ENCODE results near the gene C16orf92.
"Not testable (repeated sequence)": the region's sequence is repeated elsewhere in the genome, so short reads cannot be mapped to it uniquely, and the experiment has no call there.

The C16orf92 gene

DNA sequence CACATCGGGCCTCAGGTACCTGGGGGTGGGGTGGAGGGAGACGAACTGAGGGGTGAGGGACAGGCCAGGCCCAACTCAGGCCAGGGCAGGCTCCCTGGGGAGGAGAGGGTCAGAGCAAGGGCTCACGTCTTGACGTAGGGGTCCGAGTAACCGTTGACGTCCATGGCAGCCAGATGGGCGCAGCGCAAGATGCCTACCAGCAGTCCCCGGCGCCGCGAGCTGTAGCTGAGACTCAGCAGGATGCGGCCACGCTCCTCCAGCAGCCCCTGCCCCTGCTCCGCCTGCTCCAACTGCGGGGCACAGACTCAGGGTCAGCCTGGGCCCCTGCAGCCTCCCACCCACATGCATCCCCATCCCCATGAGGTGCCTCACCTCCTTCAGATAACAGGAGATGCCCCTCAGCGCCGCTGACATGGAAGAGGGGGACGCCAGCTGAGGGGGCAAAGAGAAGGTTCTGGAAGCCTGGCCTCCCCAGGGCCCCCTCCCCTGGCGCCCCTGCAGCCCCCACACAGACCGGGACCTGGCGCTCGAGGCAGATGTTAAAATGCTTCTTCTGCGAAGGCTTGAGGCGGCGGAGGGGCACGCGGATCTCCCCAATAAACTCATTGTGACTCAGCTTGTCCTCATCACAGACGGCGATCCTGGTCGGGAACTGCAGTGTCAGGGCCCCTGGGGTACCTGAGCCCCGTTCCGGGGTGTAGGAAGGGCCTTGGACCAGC lies 16.2 kb upstream of the C16orf92 start:
- TF ChIP-seq, protein P1, sequence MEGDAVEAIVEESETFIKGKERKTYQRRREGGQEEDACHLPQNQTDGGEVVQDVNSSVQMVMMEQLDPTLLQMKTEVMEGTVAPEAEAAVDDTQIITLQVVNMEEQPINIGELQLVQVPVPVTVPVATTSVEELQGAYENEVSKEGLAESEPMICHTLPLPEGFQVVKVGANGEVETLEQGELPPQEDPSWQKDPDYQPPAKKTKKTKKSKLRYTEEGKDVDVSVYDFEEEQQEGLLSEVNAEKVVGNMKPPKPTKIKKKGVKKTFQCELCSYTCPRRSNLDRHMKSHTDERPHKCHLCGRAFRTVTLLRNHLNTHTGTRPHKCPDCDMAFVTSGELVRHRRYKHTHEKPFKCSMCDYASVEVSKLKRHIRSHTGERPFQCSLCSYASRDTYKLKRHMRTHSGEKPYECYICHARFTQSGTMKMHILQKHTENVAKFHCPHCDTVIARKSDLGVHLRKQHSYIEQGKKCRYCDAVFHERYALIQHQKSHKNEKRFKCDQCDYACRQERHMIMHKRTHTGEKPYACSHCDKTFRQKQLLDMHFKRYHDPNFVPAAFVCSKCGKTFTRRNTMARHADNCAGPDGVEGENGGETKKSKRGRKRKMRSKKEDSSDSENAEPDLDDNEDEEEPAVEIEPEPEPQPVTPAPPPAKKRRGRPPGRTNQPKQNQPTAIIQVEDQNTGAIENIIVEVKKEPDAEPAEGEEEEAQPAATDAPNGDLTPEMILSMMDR (IDR thresholded peaks at IDR 0.05; ENCODE audit: low read depth, low read length): no peak
- no peak for DNase-seq (ENCODE audit: extremely low read depth, low read depth)

DNA sequence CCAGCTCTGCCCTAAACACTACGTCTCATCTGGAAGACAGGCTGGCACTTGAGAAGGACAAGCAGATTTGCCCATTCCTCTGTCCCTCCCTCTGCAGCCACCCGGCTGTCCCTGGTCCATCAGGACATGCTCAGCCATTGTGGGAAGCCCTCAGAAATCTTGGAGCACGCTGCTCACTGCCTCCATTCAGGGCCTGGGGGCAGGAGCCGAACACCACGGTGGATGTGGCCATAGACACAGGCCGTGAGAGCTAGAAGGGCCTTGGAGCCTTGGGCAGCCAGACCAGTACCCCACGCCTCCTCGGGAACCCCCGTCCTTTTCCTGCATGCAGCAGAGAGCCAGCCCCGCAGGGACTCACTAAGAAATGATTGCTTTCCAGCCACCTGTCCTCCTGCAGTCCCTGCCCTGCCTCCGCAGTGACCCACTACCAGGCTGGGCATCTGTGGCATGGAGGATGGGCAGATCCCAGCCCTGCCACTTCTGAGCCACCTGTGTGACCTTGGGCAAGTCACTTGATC lies 15.6 kb upstream of the C16orf92 start:
- DNase-seq (ENCODE audit: extremely low read depth, low read depth): no peak
- TF ChIP-seq, protein P1 (IDR thresholded peaks at IDR 0.05; ENCODE audit: low read depth, low read length): no peak

DNA sequence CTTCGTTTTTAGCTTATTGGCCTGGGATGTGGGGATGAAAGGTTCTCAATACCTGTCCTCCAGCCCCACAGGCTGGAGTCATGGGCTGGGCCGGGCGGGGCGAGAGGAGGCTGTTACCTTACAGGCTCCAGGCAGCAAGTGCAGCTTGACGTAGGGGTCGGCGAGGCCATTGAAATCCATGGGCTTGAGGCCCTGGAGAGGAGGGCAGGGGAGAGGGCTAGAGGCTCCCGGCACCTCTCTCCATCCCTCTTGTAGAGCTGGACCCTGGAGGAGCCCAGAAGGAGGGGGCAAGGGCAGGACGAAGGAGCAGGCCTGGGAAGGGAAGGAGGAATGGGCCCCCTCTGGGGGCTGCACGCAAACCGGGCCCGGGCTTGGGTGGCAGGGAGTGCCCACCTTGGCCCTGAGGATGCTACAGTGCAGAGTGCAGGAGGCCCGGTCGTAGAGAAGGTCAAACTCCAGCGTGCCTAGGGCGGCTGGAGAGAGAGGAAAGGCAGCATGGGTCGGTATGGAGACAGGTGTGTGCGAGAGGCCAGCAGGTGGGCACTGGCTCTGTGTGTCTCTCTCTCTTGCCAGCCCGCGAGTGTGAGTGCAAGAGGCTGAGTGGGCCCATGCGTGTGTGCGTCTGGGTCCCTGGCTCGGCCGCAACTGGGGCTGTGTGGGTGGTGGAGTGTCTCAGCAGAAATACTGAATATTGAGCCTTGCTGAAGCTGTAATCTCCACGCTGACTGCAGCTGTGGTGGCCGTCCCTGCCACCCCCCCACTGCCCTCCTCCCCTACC lies 13.7 kb upstream of the C16orf92 start:
- TF ChIP-seq, protein P1 (IDR thresholded peaks at IDR 0.05; ENCODE audit: low read depth, low read length): no peak
- no peak for DNase-seq (ENCODE audit: extremely low read depth, low read depth)

DNA sequence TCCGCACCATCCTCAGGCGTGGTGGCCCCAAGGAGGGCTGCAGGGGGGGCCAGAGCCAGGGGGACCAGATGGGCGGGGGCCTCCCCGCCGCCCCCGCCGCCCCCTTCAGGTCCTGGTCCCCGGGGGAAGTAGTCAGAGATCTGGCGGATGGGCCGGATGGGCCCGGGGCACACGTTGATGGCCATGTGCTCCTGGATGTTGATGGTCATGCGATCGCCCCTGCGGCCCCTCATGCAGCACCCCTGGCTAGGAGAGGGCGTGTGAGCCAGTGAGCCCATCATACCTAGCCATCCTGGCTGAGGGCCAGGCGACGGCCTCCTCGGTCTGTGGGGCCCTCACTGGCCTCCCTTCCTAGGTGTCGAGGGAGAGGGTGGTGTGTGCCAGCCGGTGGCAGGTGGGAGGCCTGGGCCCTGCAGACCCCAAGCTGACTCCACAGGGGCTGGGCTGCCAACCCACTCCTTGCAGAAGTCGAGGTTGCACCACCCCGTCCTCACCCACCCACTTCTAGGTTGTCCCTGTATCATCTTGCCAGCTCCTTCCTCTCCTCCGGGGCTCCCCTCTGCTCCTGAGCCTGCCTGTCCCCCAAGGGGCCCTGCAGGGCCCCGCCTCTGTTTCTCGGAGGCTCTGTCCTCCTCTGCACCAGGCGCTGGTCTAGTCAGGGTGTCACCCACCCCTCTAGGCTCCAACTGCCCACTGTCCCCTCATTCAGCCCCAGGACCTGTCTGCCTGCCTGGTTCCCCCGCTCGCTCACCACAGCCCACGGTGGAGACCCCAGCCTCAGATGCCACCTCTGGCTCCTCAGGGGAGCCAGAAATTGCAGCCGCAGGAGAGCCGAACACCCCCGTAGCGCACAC lies 12.8 kb upstream of the C16orf92 start:
- no peak for DNase-seq (ENCODE audit: extremely low read depth, low read depth)
- TF ChIP-seq, protein P1 (IDR thresholded peaks at IDR 0.05; ENCODE audit: low read depth, low read length): no peak

DNA sequence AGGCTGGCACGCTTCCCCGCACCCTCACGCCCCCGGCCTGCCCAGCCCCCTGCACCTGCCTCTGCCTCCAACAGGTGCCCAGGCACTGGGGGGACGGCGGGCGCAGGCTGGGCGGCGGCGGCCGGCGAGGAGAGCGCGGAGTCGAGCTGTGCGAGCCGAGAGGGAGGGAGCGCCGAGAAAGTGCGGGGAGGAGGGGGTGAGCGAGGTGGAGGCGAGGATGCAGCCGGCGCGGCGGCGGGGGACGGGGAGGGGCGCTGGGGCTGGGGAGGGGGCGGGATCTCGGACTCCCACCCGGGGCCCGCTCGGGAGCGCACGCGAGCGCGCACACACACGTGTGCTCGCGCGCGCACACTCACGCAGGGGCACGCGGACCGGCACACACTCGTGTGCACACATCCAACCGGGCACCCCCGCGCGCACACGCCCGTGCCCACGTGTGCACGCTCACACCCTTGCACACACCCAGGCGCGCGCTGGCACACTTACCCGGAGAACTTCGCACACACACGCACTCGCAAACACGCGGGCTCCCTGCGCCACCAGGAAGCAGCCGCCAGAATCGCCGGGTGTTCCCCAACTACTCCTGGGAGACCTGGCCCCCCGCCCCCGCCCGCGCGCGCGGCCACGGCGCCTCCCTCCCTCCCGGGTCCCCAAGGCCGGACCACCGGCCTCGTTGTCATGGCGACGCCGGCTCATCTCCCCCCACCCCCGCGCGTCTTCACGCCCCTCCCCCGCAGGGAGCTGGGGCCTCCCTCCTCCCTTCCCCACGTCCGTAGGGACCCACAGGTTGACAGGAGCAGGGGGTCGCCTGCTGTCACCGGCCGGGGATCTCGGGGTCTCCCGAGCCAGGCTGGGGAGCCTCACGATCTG lies 11.9 kb upstream of the C16orf92 start, which contains the start of gene DOC2A:
Gene DOC2A, minus strand, starts transcription at position 184 of the 870 bp plus-strand sequence. CDS start 805 bp downstream, outside the sequence.
- TF ChIP-seq, protein P1 (IDR thresholded peaks at IDR 0.05; ENCODE audit: low read depth, low read length): no peak
- DNase-seq (ENCODE audit: extremely low read depth, low read depth): no peak

DNA sequence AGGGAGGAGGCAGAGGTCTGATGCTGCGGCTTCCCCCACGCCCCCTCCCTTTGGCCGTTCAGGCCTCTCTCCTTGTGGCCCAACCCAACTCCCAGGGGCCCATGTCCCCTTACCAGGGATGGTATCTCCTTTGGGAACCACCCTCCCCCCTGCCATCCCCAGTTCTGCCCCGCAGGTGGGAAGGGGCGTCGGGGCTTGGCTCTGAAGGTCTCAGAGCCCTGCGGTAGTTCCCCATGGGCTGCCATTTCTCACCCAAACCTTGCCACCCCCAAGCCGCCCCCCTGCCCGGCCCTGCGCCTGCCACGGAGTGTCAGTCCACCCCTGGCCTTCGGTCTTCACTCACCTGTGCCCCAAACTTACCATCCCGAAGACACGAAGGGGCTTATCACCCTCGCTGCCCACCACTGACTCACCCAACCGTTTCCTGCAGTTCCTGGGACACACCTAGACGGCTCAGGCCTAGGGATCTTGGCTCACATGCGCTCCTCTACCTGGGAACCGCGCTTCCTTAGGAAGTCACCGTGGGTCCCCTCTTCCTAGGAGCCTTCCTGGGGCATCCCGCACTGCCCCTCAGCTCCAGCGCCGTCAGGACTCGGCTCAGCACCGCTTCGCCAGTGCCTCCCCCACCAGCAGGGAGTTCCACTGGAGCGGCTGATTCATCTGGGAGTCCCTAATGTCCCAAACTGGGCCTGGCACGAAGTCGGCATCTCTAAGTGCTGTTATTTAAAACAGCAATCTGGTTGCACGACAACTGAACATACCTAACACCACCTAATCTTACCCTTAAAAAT lies 11.1 kb upstream of the C16orf92 start:
- DNase-seq (ENCODE audit: extremely low read depth, low read depth): no peak
- TF ChIP-seq, protein P1 (IDR thresholded peaks at IDR 0.05; ENCODE audit: low read depth, low read length): no peak

DNA sequence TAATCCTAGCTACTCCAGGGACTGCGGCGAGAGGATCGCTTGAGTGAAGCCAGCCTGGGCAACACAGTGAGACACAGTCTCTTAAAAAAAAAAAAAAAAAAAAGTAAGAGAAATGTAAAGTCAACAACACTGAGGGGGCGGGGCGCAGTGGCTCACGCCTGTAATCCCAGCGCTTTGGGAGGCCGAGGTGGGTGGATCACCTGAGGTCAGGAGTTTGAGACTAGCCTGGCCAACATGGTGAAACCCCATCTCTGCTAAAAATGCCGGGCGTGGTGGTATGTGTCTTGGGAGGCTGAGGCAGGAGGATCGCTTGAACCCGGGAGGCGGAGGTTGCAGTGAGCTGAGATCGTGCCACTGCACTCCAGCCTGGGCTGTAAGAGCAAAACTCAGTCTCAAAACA lies 10.4 kb upstream of the C16orf92 start:
- not testable (repeated sequence) for DNase-seq (ENCODE audit: extremely low read depth, low read depth)

DNA sequence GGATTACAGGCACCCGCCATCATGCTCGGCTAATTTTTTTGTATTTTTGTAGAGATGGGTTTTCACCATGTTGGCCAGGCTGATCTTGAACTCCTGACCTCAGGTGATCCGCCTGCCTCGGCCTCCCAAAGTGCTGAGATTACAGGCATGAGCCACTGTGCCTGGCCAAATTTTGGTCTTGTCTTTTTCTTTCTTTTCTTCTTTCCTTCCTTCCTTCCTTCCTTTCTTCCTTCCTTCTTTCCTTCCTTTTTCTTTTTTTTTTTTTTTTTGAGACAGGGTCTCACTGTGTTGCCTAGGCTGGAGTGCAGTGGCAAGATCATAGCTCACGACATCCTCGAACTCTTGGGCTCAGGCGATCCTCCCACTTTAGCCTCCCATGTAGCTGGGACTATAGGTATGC lies 7.5 kb upstream of the C16orf92 start:
- not testable (repeated sequence) for DNase-seq (ENCODE audit: extremely low read depth, low read depth)
